GM13976 (cell line): Measurements from ENCODE around the gene PDIA5.

Source experiments
- DNase-seq: peaks from one replicate; pipeline ENCODE4 v3.0.0; 2012; ENCODE audit warnings: low spot score
- CTCF ChIP-seq: IDR thresholded peaks from 2 replicates; pipeline ENCODE4 v1.5.1; 2012; ENCODE audit warnings: borderline replicate concordance, mild to moderate bottlenecking; ENCODE audit not compliant: insufficient read depth; ENCODE audit errors: extremely low read depth, missing control alignments, control extremely low read depth
- in situ Hi-C: fragments of 300-500 bp; cut with MboI; formaldehyde crosslinking; loops from one replicate; pipeline ENCODE4 v1.12.0; 2022; ENCODE audit warnings: low sequenced_read_pairs, mixed read lengths, inconsistent platforms; ENCODE audit not compliant: unreplicated experiment

PDIA5 gene

DNA sequence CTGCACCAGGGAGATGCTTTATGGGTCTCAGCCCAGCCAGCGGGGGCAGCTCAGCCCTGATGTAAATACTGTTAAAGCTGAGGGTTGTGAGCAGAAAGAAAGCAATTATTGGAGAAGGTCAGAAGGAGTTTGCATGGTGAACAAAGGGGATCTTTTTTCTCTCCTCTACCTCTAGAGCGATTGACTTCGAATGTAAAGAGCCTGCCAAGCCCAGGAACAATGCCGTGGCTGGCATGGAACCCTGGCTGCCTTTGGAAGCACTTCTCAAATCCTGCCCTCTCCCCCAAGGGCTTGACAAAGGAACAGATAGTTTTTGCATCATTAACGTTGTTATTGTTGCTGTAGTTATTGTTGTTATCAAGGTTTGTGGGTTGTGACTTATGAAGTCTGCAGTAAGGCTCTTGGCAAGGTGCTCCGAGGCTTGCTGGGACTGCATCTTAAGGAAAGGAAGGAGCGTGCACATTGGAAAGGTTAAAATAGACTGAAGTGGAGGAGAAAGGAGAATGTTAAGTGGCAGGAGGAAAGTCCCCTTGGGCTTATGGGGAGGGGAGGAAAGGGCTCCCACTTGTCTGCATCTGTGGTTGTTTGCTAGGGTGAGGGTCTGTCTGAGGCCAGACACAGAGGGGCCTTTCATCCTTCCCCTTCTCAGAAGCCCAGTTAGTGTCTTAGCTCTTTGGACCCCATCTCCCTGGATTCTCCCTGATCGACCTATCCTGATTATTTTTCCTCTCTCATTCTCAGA is 16.7 kb downstream of the PDIA5 start:
- TF ChIP-seq CTCF, result no peak
- in situ Hi-C loops, result no loop called here
- peak; percentile 25 for DNase-seq

- DNase-seq, result no peak
- TF ChIP-seq CTCF, result no peak
- in situ Hi-C loops, result no loop called here
Measured at GRCh38 chr3:123084192-123084591, 17.4 kb downstream of the PDIA5 start.

DNA sequence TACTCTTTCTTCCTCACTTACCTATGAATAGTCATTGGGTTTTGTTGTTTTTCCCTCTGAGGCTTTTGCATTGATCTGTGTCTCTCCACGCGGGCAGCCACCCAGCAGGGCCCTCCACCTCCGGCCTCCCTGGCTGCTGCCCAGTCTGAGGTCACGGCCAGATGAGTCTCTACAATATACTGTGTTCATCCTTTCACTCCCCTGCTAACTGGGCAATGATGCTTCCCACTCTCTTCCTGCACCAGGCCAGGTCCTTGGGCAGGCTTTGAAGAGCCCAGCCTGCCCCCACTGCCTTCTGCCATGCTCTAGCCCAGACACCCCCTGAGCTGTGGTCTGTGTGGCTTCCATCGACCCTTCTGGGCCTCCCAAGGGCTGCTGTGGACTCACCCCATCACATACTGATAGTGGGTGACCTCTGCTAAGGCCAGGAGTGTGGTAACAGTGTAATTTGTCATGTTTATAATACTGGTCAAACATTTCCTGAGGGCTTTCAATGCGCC is 18.0 kb downstream of the PDIA5 start:
- no peak for DNase-seq
- no peak for TF ChIP-seq CTCF
- in situ Hi-C loops, result no loop called here

DNA sequence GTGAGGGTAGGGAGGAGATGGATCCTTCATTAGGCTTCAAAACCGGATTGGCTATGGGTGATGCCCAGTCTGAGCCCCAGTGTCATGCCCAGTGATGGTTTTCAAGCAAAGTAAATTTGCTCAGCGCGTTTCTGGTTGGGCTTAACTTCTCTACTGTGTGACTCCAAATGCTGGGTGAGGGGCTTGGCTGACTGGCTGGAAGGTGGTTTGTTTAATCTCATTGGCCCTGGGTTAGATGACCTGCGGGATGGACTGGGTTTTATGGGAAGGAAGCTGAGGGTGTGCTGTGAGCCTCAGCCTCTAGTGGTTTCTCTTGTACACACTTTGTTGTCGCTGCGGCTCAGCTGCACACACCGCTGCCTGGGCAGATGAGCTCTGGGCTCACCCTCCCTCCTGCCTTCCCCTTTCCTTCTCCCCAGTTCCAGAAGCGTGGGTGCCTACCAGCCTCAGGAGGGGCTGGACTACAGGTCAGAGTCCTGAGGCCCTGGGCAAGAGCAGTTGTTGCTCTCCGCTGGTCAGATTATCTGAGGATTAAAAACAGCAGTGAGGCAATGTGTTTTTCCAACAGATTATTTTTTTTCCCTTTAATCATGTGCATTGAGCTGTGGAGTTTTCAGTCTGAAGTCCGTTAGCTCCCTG is 18.6 kb downstream of the PDIA5 start:
- in situ Hi-C loops, result no loop called here
- no peak for DNase-seq
- no peak for TF ChIP-seq CTCF

DNA sequence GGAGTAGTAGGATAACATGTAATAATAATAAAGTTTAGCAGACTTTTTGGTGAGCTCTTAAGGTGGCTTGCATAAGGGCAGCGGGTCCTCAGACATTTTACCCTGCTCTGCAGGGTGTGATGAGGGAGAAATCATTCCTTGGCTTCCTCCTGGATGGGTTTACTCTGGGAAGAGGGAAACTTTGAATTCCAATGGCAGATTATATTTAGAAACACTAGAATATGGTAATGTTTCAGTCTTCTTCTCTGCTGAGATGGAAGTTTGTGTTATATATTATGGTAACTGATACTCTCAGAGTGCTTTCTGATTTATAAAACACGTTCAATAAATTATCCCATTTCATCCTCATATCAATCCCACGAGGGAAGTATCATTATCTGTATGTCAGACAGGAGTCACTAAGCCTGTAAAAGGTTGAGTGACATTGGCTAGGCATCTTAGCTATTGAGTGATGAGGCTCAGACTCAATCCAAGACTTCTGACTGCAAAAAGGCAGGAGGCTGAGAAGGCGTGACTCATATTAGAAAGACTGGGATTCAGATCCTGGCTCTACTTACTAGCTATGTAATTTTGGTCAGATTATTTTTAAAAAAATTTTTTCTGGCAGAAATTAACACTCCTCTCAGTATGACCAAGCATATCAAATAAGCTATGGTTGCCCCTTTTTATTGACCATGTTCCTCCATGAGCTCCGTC is 19.3 kb downstream of the PDIA5 start:
- no peak for DNase-seq

GRCh38 chr3:123088387-123088786 is 21.6 kb downstream of the PDIA5 start:
- DNase-seq, result no peak
- in situ Hi-C loops, result no loop called here
- TF ChIP-seq CTCF, result no peak

More for the DNA sequence above, 19.3 kb downstream of the PDIA5 start:
- in situ Hi-C loops, result no loop called here
- TF ChIP-seq CTCF, result no peak
